ENCODE measurements around the gene HK2.

HK2 gene

GRCh38 chr2:74935975-74936391, 102.1 kb downstream of the HK2 start:
- no peak overlapping the region for H3K4me2 ChIP-seq (ENCODE audit: low read depth, low read length)
- no peak for DNase-seq
- no peak overlapping the region for H3K27ac ChIP-seq (ENCODE audit: low read length)
- H4K20me1 ChIP-seq (ENCODE audit: insufficient read depth, low read length): no peaks in the 10 kb centered on the region
- no peak overlapping the region for H2AFZ ChIP-seq (ENCODE audit: low read length)
- no peak for TF ChIP-seq EZH2phosphoT487 (IDR thresholded peaks at IDR 0.05; ENCODE audit: low read length)
- TF ChIP-seq CTCF (IDR thresholded peaks at IDR 0.05; ENCODE audit: low read length): no peak
- TF ChIP-seq EZH2 (optimal IDR thresholded peaks at IDR 0.05; ENCODE audit: low read depth, low read length): no peak
- no peaks in the 10 kb centered on the region for H3K36me3 ChIP-seq (replicated peaks; ENCODE audit: insufficient read depth, low read length)
- no peaks in the 10 kb centered on the region for H3K9me2 ChIP-seq (replicated peaks; ENCODE audit: insufficient read depth, low read length)
- no peaks in the 10 kb centered on the region for H3K9me3 ChIP-seq (replicated peaks; ENCODE audit: insufficient read depth, low read length)
- H3F3A ChIP-seq (ENCODE audit: insufficient read depth, low read length): no peaks in the 10 kb centered on the region
- H3K27me3 ChIP-seq (replicated peaks; ENCODE audit: insufficient read depth, low read length): no peaks in the 10 kb centered on the region
- H3K4me1 ChIP-seq (ENCODE audit: low read length): no peaks in the 10 kb centered on the region
- H3K4me3 ChIP-seq (ENCODE audit: low read length): no peak overlapping the region
- H3K9ac ChIP-seq (ENCODE audit: low read length): no peak overlapping the region
- H3K79me2 ChIP-seq (ENCODE audit: low read length): no peaks in the 10 kb centered on the region

DNA sequence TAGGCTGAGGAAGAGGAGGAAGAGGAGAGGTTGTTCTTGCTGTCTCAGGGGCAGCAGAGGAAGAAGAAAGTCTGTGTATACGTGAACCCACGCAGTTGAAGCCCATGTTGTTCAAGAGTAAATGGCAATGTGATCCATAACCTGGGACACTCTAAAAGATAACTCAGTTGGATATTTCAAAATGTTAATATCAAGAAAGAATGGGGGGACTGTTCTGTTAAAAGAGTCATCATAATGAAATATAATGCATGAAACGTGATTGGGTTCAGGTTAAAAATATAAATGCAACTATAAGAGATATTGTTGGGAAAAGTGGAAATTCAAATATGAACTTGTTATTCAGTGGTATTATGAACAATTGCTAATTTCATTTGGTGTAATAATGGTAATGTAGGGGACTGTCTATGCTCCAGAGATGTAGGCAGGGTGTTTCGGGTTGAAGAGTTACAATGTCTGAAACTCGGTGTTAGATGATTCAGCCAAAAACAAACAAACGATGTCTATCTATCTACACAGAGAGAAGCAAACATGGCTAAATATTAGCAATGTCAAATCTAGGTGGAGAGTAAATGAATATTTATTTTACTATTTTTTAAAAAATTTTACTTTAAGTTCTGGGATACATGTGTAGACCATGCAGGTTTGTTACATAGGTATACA, 103.4 kb downstream of the HK2 start:
- no peaks in the 10 kb centered on the region for H3K9me2 ChIP-seq (replicated peaks; ENCODE audit: insufficient read depth, low read length)
- H2AFZ ChIP-seq (ENCODE audit: low read length): no peak overlapping the region
- no peak overlapping the region for H3K27ac ChIP-seq (ENCODE audit: low read length)
- H4K20me1 ChIP-seq (ENCODE audit: insufficient read depth, low read length): no peaks in the 10 kb centered on the region
- no peak overlapping the region for H3K4me2 ChIP-seq (ENCODE audit: low read depth, low read length)
- H3F3A ChIP-seq (ENCODE audit: insufficient read depth, low read length): no peaks in the 10 kb centered on the region
- H3K9me3 ChIP-seq (replicated peaks; ENCODE audit: insufficient read depth, low read length): no peaks in the 10 kb centered on the region
- no peak for TF ChIP-seq EZH2 (optimal IDR thresholded peaks at IDR 0.05; ENCODE audit: low read depth, low read length)
- H3K79me2 ChIP-seq (ENCODE audit: low read length): no peaks in the 10 kb centered on the region
- no peak overlapping the region for H3K9ac ChIP-seq (ENCODE audit: low read length)
- H3K4me1 ChIP-seq (ENCODE audit: low read length): no peaks in the 10 kb centered on the region
- no peaks in the 10 kb centered on the region for H3K36me3 ChIP-seq (replicated peaks; ENCODE audit: insufficient read depth, low read length)
- DNase-seq: no peak
- H3K27me3 ChIP-seq (replicated peaks; ENCODE audit: insufficient read depth, low read length): no peaks in the 10 kb centered on the region
- no peak overlapping the region for H3K4me3 ChIP-seq (ENCODE audit: low read length)

GRCh38 chr2:74938264-74938663, 104.3 kb downstream of the HK2 start:
- Histone ChIP-seq H3K4me2 (ENCODE audit: low read depth, low read length) (no peak overlapping the region), H2AFZ (ENCODE audit: low read length) (no peak overlapping the region), H4K20me1 (ENCODE audit: insufficient read depth, low read length) (no peaks in the 10 kb centered on the region), H3K27me3 (replicated peaks; ENCODE audit: insufficient read depth, low read length) (no peaks in the 10 kb centered on the region), H3K4me3 (ENCODE audit: low read length) (no peak overlapping the region), H3K9me2 (replicated peaks; ENCODE audit: insufficient read depth, low read length) (no peaks in the 10 kb centered on the region), H3K9me3 (replicated peaks; ENCODE audit: insufficient read depth, low read length) (no peaks in the 10 kb centered on the region), H3F3A (ENCODE audit: insufficient read depth, low read length) (no peaks in the 10 kb centered on the region), H3K27ac (ENCODE audit: low read length) (no peak overlapping the region), H3K9ac (ENCODE audit: low read length) (no peak overlapping the region), H3K4me1 (ENCODE audit: low read length) (no peaks in the 10 kb centered on the region), H3K36me3 (replicated peaks; ENCODE audit: insufficient read depth, low read length) (no peaks in the 10 kb centered on the region), H3K79me2 (ENCODE audit: low read length) (no peaks in the 10 kb centered on the region)
- no peak for DNase-seq
- TF ChIP-seq CTCF (IDR thresholded peaks at IDR 0.05; ENCODE audit: low read length) (no peak), EZH2phosphoT487 (IDR thresholded peaks at IDR 0.05; ENCODE audit: low read length) (no peak), EZH2 (optimal IDR thresholded peaks at IDR 0.05; ENCODE audit: low read depth, low read length) (no peak)

All from MM.1S (cell line).